Measurements from ENCODE around the gene MCAM. TPM values are rescaled to one million over a fixed set of nuclear protein-coding genes. Genes with fewer than 3 reads are reported as not detected.
A peak's percentile ranks its signal among the peaks of the same experiment; 100 is the strongest.

The MCAM gene
- total RNA-seq, 1 donor from 2014 or later, result 25.0 TPM

DNA sequence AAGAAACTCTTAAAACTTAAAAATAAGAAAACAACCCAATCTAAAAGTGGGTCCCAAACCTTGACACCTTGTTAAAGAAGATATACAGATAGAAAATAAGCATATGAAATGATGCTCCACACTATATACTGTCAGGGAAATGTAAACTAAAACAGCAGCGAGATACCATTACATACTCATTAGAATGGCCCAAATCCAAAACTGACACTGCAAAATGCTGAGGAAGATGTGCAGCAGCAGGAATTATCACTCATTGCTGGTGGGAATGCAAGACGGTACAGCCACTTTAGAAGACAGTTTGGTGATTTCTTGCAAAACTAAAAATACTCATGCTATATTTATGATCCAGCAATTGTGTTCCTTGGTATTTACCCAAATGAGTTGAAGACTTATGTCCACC, 12.4 kb upstream of the MCAM start:
- ATAC-seq, result no peak

DNA sequence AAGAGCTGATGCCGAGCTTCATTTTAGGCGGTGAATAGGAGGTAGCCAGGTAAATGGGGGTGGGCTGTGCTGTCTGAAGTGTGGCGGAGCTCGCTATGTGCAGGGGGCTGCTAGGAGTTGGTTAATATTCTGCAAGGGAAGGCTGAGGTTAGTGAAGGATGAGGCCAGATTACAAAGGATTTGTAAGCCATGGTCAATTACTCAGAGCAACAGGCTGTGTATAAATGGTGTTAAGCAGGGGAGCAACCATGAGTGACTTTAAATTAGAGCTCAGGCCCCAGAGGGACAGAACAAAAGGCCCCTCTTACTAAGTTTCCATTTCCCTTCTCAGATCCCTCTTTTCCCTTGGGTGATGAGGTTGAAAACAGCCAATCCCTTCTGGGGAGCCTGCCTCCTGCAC, 7.3 kb upstream of the MCAM start:
- no peak for ATAC-seq

DNA sequence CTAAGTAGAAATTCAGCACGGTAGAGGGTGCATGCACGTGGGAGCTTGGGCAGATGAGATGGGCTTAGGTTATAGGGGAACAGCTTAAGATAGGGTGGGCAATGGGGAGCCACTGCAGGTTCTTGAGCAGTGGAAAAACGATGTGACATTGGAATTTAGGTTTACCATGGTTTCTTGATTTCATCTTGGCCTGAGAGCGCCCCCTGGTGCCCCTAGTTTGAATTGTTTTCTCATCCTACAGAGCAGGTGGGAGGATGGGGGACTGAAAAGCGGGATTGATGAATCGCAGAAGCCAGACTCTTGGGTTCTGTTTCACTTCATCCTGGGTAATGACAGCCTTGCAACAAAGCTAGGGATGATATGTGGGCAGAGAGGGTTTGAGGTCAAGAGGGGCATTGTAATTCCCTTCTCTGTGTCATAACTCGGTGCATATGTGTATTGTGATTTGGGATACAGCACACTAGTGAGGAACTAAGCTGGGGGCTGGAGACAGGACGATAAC, 6.7 kb upstream of the MCAM start:
- peak; percentile 11 for ATAC-seq

DNA sequence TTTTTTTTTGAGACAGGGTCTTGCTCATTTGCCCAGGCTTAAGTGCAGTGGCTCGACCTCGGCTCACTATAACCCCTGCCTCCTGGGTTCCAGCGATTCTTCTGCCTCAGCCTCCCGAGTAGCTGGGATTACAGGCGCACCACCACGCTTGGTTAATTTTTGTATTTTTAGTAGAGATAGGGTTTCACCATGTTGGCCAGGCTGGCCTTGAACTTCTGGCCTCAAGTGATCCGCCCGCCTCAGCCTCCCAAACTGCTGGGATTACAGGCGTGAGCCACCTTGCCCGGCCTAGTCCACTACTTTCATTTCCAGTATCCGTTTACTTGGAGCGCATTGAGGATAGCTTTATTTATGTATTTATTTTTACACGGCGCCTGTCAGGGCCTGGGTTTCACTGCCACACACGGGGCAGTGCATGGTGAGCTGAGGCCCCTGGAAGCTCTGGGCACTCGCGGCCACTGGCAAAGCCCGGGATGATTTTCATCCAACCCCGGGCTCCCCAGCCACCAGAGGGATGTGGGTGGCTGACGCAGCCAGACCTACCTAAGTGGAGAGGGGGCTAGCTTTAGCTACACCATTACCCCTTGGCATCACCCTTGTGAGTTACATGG, 6.1 kb upstream of the MCAM start:
- no peak for ATAC-seq

DNA sequence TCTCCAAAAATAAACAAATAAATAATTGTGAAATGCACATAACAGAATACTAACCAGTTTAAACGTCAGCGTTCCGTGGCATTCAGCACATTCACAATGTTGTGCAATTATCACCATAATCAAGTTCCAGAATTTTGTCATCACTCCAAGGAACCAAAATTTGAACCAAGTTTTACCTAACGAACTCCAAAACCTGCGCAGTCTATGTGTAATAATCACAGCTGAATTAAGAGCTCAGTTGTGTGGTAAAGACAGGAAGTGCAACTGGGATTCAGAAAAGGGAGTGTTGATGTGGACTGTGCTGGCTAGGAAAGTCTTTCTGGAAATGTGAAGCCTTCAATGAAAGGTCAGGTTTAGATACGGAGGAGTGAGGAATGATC, 5.4 kb upstream of the MCAM start:
- no peak for ATAC-seq

DNA sequence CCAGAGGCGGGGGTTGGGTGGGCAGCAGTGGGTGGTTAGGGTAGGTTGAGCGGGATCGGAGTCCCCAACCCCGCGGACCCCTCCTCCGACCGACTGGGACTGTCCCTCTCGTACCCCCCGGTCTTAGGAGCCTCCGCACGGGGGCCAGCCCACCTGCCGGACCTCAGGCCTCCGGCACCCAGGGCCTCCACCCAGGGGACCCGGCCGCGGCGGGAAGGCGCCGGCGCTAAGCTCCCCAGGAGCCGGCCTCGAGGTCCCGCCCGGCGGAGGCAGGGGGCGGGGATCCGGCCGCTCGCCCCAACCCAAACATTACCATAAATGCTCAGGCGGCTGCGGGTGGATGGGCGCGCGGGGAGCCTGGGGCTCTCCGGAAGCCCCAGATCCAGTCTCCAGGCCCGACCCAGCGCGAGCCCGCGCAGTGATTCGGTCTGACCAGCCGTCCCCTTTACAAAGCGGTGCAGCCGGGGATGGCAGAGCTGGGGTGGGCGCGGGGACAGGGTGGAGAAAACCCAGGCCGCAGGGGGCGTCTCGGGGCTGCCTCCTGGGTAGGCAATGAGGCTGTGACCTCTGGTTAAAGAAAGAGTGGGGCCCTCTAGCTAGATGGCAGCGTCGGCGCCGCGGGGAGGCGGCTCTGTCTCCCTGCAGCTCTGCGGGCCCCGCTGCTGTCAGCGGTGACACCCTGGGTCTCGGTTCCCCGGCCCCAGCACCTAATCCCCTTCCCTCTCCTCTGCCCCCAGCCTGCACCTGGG, 4.0 kb upstream of the MCAM start:
- peak; percentile 19 for ATAC-seq

DNA sequence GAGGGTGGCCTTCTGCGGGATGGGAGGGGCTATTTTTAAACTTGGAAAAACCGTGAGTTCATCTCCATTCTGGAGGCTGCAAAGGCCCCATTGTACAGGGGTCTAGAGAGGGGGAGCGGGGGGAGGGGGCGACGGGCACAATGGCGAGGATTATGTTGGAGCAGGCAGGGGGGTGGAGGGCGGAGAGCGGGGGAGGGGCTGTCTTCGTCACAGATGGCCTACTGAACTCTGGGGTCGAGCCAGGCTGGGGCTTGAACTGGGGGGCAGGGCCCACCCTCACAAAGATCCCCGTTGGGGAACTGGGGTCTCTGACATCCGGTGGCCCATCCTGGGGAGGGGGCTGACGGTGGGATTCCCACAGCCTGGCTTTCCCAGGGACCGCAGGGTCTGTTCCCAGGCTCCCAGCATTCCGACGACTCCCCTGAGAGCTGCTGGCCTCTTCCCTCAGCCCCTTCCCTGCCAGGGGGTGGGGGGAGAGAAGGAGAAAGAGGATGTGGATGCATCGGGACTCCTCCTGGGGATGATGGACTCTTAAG, 3.4 kb upstream of the MCAM start:
- no peak for ATAC-seq

DNA sequence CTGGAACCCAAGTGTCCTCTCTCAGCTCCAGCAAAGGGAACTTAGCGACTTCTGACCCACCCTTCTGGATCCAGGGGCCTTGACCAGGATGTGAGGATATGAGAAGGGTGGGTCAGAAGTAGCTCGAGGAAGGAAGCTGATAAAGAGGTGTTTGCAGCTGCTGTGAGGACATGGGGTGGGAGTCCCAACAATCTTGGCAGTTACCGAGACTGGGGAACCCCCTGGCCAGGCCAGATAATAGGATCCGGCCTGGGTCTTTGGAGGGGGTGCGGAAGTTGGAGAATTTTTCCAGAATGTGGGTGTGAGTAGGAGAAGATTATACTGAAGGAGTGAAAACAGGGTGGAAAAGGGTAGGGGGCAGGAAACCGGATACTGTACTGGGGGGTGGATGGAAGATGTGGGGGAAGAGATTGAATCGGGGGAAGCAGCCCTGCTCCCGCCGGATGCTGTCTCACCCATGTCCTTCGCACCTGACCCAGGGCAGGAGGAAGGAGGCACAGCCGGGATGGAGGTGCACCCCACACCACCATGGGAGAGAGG, 2.8 kb upstream of the MCAM start:
- ATAC-seq, result no peak

DNA sequence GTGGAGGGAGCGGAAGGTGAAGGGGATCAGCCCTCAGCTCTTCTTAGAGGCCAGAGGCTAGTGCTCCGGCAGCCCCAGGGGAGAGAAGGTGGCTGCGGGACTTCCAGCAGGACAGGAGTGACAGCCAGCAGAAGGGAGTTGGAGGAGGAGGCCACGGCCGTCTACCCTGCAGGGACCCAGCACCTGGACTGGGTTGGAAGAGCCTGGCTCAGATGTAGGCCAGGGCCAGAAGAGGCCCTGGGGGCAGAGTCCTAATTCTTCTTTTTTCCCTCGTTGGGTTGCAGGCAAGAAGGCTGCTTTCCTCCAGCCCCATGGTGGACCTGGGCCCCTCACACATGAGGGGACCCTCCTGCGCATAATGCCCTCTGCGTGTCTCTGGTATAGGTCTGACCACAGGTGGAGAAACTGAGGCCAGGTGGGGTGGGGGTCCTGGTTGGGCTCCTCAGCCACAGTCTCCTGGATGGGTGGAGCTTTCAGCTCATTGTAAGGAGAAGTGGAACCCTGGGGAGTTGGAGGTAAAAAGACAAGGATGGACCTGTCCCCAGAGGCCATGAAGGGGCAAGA, 2.3 kb upstream of the MCAM start:
- no peak for ATAC-seq

DNA sequence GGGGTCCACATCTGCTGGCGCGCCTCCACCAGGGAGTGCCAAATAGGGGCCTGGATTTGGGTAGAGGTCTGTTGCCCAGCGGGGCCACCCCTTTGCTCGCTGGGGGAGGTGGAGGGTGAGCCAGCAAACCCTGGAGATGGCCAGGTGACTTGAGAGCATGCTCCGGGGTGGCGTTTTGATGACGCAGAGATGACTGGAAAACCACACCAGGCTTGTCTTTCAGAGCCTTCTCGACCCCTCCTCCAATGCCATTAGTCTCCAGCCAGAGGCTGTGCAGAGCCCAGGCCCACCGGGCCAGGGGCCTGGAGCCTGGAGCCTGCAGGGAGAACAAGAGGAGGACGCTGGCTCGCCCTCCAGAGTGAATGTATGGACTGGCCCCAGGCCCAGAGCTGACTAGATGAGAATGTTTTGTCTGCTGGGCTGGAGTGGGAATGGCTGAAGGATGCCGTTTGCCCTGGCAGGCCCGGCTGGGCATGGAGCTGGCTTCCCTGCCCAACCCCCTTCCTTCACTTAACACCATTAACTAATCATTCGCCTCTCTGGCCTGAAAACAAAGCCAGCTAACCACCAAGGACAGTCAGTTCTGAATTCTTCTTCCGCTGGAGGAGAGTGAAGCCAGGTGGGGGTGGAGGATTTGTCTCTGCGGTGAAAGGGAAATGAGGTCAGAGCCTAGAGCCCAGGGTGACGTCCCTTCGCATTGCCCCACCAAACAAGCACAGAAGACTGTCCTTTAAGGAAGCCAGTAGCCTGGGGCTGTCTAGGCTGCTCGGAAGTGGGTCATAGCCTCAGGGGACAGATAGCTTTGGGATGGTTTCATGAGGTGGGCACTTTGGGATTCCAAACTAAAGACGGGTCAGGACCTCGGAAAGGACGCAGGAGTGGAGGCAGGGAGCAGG, 1.6 kb upstream of the MCAM start:
- peak; percentile 32 for ATAC-seq

DNA sequence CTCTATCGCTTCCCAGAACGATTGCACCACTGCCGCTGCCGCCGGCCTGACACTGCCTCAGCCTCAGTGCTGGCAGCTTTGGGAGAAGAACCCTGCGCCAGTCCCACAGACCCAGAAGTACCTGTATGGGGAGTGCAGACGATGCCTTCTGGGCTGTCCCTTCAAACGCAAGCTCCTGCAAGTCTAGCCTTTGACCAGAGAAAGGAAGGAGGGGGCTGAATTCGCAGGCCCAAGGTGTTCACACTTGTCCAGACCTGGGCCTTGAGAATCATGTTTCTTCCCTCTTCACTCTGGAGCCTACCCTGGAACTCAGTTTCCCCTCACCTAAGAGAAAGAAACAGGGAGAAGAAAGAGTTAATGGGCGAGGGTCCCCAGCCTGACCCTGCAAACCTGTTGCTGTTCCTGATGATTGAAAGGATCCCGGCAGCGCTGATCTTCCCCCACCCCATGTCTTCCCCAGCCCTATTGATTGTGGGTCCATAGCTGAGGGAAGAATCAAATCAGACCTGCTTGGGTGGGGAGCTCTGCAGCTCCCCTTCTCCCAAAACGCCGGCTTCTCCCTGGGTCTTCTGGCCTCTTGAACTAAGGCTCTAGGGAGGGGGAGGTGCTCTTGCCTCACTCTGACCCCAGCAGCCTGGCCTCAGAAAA, 786 bp upstream of the MCAM start:
- peak; percentile 53 for ATAC-seq

DNA sequence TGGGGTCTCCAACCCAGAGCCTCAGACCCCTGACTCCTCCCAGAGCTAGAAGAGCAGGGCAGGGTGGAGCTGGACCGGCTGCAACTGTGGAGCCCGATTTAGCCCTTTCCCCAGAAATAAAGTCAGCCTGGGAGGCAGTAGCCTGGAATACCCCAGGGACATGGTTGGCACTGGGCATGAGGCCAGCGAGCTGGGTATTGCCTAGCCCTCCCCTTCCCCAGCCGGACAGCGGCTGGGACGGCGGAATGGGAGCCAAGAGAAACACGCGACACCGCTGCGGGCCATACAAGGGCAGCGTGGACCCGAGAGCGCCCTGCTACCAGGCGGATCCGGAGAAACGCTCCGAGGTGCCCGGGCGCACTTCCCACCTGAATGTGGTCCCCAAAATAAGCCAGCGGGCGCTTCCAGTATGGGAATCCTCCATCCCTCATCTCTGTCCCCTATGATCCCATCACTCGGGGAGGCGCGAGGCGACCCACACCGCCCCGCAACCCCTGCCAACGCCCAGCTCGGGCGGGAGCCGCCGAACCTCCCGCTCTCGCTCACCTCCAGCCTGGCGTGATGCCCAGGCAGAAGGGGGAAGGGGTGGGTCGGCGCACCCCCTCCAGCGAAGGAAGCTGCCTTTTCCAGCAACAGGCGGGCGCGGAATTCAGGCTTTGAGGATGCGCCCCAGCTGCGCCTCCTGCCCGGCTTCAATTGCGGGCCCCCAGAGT, 758 bp downstream of the MCAM start:
- no peak for ATAC-seq

DNA sequence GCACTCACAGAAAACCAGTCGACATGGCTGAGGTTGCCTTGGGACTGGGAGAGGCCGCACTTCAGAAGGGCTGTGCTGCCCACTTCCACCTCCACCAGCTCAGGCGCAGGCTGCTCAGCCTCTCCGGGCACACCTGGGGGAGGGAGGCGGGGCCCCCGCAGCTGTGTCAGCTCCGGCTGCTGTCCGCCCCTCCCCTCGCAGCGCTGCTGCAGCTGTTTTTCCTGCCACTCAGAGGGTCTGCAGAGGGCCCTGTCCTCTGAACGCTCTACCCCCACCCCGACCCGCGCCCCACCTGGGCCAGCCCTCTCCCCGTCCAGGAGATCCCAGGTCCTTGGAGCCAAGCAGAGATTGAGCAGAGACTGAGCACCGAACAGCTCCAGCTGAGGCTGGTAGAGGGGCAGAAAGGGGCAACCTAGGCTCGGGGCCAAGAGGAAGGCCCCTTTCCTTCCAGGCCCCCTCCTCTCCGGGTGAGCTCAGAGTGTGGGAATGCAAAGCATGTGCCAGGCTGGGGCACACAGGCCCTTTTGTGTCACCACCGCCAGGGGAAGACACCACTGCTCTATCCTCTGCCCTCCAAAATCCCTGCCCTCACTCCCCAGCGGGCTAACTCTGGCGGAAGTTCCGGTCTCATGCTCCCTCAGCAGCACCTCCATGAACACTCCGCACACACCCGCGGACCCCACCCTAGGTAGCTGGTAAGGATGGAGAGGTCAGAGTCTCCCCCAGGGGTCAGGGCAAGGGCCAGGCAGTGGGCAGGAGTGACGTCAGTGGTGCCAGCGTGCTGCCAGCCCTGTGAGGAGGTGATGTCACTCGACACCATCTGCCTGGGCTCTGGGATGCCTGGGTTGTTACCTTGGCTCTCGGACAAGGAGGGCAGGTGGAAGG, 1.6 kb downstream of the MCAM start:
- ATAC-seq, result peak; percentile 4

DNA sequence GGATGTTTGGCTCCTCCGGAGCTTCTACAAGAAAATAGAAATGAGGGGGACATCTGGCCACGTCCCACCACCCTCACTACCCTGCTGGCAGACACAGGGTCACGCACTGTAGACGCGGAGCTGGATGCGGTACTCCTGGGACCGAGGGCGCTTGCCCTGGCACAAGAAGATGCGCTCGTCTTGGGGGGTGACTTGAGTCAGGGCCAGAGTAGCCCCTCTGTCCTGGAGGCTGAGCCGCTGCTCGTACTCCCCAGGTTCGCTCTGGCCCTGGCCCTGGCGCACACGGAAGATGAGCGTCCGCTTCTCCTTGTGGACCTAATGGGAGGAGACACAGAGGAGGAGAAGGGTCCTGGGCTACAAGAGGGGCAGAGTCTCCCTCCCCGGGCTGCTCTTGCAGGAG, 2.2 kb downstream of the MCAM start:
- ATAC-seq, result no peak

DNA sequence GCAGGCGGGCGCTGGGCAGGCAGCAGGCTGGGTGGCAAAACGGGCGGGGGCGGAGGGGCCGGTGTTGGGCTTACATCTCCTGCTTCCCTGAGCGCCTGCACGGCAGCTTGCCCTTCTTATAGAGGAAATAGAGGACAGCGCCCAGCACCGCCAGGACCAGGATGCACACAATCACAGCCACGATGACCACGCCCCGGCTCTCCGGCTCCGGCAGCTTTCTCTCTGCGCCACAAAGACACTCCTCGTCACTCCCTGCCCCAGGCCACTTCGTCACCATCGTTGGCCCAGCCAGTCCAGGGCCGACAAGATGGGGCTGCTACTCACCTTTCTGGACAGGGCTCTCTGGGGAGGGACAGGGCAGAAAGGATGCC, 6.3 kb downstream of the MCAM start:
- ATAC-seq, result peak; percentile 86

DNA sequence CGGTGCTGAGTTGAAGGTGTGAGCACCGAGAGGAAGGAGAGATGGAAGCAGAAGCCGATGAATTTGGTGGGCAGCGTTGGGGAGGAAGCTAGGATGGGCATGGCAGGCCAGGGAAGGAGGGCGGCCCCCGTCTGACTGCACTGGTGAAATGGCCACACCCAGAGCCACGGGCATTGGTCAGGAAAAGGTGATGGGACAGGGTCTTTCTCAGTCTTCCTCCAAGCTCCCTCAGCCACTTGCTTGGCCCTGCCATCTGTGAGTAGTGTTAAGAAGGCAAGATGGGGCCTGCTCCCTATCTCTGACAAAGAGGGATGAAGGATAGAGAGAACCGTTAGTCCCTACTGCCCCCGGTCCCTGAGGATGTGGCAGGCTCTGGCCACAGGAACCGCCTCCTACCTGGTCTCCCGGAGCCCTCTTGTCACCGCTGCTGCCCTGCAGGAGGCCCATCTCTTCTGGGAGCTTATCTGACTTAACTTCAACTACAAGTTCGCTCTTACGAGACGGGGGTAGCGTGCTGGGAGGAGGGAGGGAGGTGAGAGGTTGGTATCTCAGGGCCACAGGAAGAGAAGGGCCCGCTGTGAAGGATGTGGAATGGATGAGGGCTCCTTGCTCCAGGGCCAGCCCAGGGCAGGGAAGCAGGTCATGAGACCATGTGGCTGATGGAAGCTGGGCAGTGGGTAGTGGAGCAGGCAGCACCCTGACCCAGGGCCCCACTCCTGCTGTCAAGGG, 6.8 kb downstream of the MCAM start:
- no peak for ATAC-seq

DNA sequence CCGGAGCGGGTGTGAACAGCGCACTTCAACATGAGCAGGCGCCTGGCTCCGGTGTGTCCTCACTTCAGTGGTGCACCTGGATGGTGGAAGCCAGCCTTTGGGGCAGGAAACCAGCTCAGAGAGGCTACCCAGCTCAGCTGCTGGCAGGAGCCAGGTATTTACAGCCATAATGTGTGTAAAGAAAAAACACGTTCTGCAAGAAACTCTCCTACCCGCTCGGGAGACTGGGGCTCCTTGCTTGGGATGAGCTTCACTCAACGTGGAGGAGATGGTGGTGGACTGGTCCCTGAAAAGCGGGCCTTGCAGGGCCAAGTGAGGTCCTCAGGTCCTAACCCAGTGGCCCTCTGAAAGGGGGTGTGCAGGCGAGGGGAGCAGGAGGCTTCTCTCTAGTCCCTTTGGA, 7.5 kb downstream of the MCAM start:
- ATAC-seq, result no peak

DNA sequence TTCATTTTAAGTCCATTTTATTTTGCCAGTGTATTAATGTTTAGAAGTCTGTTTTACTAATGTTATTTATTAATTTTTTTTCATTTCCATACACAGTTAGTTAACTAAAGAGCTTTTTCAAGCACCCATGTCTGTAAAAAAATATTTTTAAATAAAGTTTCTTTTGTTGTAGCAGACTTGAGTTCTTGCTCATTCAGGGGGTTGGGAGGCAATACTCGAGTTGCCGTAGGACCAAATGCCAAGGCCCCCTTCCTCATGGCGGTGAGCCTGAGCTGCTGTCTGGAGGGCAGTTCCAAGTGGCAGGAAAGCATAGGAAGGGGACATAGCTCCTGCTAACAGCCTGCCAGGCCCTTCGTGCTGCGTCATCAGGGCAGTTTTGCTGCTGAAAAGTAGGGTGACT, 9.0 kb downstream of the MCAM start:
- ATAC-seq, result no peak

DNA sequence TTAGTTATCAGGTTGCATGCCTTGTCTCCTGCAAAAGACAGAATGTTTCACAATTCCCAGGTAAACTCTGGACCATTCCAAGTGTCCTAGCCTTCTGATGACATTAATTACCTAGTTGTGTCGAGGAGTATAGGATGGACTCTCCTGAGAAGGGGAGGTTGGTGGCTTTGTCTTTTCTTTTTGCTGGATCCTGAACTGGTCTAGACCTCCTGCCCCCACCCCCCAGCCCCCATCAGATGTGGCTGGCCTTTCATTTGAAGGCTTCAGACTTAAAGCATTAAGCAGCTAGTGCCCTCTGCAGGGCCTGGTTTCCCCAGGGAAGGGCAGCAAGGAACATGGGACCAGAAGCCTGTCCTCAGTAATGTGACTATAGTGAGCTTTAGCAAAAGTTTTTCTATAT, 9.7 kb downstream of the MCAM start:
- no peak for ATAC-seq
